Glutamatergic neuron (in vitro differentiated cells): ENCODE measurements around the gene ABHD15. TPM values are rescaled to one million over a fixed set of nuclear protein-coding genes. Genes with fewer than 3 reads are reported as not detected.

Experiments used
- DNase-seq: peaks from one replicate; pipeline ENCODE4 v3.0.0; 2022
- H3K27ac Mint-ChIP-seq: one replicate; pipeline ENCODE4 v1.8.0; 2020; ENCODE audit warnings: mild to moderate bottlenecking, mixed read lengths, inconsistent platforms; ENCODE audit not compliant: unreplicated experiment
- H3K27me3 Mint-ChIP-seq: one replicate; pipeline ENCODE4 v1.8.0; 2020; ENCODE audit warnings: mild to moderate bottlenecking, moderate library complexity, mixed read lengths, inconsistent platforms; ENCODE audit not compliant: unreplicated experiment
- H3K36me3 Mint-ChIP-seq: one replicate; pipeline ENCODE4 v1.8.0; 2020; ENCODE audit warnings: mild to moderate bottlenecking, mixed read lengths, inconsistent platforms; ENCODE audit not compliant: unreplicated experiment
- H3K4me1 Mint-ChIP-seq: one replicate; pipeline ENCODE4 v1.8.0; 2020; ENCODE audit warnings: mild to moderate bottlenecking, low read depth, mixed read lengths, inconsistent platforms; ENCODE audit not compliant: unreplicated experiment
- H3K4me3 Mint-ChIP-seq: one replicate; pipeline ENCODE4 v1.8.0; 2020; ENCODE audit warnings: mild to moderate bottlenecking, mixed read lengths, inconsistent platforms; ENCODE audit not compliant: unreplicated experiment
- H3K9me3 Mint-ChIP-seq: one replicate; pipeline ENCODE4 v1.8.0; 2020; ENCODE audit warnings: mild to moderate bottlenecking, moderate library complexity, mixed read lengths, inconsistent platforms; ENCODE audit not compliant: unreplicated experiment
- long read RNA-seq: library from polyadenylated mRNA; unstranded; transcript quantifications from one replicate; pipeline ENCODE4 v2.0.0, GENCODE V29; 2020; ENCODE audit not compliant: unreplicated experiment
- total RNA-seq: library from RNA; stranded (reverse); fragmentation: NEBNext Ultra II Directional; extraction: Animal tissue kit (Norgen Biotek cat#: 25700); gene quantifications from one replicate; pipeline ENCODE4 v1.2.1, GENCODE V29; 2021; ENCODE audit not compliant: unreplicated experiment
- TF ChIP-seq, protein P1 (sequence below): fragments of 200-600 bp; sonication (generic); IDR thresholded peaks from one replicate; pipeline ENCODE4 v1.5.0; 2021; ENCODE audit not compliant: partially characterized antibody, unreplicated experiment

Gene ABHD15
- 2.5 TPM for total RNA-seq
- long read RNA-seq, partial matches to known transcripts: 0 of 1 reads
- long read RNA-seq, other reads (novel, unspliced or antisense): 0 of 1 reads

DNA sequence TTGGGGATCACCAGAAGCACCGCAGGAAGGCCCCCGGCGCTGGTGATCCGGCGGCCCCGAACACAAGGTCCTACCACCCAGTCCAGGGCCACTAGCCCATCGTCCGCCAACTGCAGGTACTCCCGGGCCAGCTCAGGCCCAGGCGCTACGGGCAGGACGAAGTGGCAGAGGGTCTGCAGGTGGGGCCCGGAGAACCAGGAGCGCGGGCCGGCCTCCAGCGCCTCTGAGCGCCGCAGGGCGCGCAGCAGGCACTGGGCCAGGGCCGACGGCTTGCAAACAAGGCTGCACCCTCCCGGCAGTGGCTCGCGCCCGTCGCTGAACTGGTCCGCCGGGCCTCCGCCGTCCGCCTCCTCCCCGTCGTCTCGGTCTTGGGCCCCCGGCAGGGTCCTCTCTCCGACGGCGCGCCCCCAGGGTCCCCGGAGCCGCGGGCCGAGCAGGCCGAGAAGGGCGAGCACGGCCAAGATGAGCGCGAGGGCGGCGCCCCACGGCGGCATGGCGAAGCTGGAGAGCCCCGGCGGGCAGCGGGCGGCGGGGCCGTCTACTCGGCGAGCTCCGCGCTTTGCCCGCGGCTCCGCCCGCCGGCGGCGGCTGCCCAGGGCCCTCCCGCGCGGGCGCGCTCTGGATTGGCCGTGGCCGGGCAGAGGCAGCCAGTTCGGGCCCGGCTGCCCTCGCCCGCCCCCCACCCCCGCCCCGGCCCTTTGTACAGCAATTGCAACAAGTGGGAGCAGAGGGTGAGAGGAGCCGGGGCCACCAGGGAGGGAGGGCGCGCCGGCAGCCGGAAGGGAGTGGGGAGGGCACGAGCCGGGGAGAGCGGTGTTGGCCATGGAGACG lies at the start of gene ABHD15:
ABHD15 (minus strand) TSS at position 565 of the 831 bp plus-strand sequence; CDS start at position 494, 71 bp downstream.
- Mint-ChIP-seq H3K4me1 (peaks cover 17% of the 10 kb centered on the region), H3K9me3 (peaks cover 5% of the 10 kb centered on the region), H3K27me3 (peaks cover 18% of the 10 kb centered on the region), H3K27ac (no peak within 1 kb of the TSS), H3K36me3 (no peaks in the 10 kb centered on the region), H3K4me3 (peak within 1 kb of the TSS; percentile 69)
- peak; percentile 62 for DNase-seq
- TF ChIP-seq, protein P1, sequence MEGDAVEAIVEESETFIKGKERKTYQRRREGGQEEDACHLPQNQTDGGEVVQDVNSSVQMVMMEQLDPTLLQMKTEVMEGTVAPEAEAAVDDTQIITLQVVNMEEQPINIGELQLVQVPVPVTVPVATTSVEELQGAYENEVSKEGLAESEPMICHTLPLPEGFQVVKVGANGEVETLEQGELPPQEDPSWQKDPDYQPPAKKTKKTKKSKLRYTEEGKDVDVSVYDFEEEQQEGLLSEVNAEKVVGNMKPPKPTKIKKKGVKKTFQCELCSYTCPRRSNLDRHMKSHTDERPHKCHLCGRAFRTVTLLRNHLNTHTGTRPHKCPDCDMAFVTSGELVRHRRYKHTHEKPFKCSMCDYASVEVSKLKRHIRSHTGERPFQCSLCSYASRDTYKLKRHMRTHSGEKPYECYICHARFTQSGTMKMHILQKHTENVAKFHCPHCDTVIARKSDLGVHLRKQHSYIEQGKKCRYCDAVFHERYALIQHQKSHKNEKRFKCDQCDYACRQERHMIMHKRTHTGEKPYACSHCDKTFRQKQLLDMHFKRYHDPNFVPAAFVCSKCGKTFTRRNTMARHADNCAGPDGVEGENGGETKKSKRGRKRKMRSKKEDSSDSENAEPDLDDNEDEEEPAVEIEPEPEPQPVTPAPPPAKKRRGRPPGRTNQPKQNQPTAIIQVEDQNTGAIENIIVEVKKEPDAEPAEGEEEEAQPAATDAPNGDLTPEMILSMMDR: no peak

DNA sequence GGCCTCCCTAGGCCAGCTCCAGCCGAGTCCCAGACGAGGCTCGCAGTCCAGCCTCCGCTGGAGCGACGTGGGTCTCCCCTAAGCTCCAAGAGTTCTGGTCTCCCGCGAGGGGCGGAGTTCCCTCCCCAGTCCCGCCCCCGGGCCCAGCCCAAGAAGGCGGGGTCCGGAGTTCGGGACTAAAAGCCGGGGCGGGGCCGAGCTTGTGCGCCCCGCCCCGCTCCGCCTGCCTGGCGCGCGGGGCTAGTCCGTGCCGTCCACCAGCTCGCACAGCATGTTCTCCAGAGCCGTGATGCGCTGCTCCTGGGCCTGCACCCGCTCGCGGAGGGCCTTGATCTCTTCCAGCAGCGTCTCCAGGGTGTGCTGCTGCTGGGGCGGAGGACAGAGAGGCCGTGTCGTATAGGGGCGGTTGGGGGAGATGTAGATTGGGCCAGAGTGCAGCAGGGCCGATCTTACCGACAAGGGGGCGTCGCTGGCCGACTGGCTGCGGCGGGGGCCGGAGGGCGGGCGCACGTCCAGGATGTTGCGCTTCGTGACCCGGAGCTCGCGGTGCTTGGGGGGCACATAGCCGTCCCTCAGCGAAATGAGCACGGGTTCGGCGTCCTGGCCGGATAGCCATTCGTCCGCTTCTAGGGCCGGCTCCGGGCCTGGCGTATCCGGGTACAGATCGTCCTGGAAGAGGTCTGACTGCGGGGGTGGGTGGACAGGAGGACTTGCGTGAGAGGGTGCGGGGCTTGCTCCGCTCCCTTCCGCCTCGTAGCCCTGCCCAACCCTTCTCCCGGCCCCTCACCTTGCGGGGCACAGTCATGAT lies 48.9 kb upstream of the ABHD15 start:
- Mint-ChIP-seq H3K27me3 (peaks cover 21% of the 10 kb centered on the region), H3K4me3 (peak overlapping the region; percentile 84), H3K4me1 (peaks cover 6% of the 10 kb centered on the region), H3K9me3 (peaks cover 5% of the 10 kb centered on the region), H3K27ac (no peak overlapping the region), H3K36me3 (peaks cover 4% of the 10 kb centered on the region)
- TF ChIP-seq, protein P1: no peak
- peak; percentile 78 for DNase-seq

DNA sequence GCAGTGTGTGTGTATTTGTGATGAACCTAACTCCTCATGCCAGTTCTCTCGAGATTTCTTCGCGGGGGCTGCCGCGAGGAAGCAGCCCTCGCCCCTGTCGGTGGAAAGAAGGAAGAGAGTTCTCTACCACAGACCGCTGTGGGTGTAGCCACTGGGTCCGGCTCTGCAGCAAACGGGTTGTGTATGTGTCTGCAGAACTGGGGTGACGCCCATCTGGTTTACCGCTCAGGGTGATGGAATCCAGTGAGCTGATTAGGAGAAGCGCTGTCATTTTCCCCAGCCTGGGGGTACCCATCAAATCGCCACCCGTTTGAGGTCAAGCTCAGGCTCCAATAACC lies 48.2 kb upstream of the ABHD15 start:
- no peak for DNase-seq
- peaks cover 4% of the 10 kb centered on the region for H3K9me3 Mint-ChIP-seq
- TF ChIP-seq, protein P1: no peak
- H3K4me3 Mint-ChIP-seq: peak overlapping the region; percentile 71
- peaks cover 6% of the 10 kb centered on the region for H3K4me1 Mint-ChIP-seq
- H3K27me3 Mint-ChIP-seq: peaks cover 21% of the 10 kb centered on the region
- H3K27ac Mint-ChIP-seq: no peak overlapping the region
- H3K36me3 Mint-ChIP-seq: peaks cover 6% of the 10 kb centered on the region

- DNase-seq: no peak
- H3K27me3 Mint-ChIP-seq: peaks cover 21% of the 10 kb centered on the region
- TF ChIP-seq, protein P1: no peak
- H3K4me3 Mint-ChIP-seq: peak overlapping the region; percentile 71
- H3K36me3 Mint-ChIP-seq: peaks cover 6% of the 10 kb centered on the region
- H3K27ac Mint-ChIP-seq: no peak overlapping the region
- H3K4me1 Mint-ChIP-seq: peaks cover 6% of the 10 kb centered on the region
- peaks cover 4% of the 10 kb centered on the region for H3K9me3 Mint-ChIP-seq
These were observed 47.7 kb upstream of the ABHD15 start for GRCh38 chr17:29614349-29615047.
